Measurements from ENCODE around the gene SLC35D2. TPM values are rescaled to one million over a fixed set of nuclear protein-coding genes. Genes with fewer than 3 reads are reported as not detected.

The SLC35D2 gene
- total RNA-seq, 3 donors from 2014 or later (not counting 1 experiment from before 2014, with no cell fraction given), result 13.4 to 18.9 (median 17.3) TPM

- Mint-ChIP-seq H3K4me1 (peaks cover 20 to 27% of the 10 kb centered on the region in 2 donors), H3K9me3 (no peaks in the 10 kb centered on the region), H3K27ac (peak overlapping the region; percentile 64 to 76), H3K36me3 (no peaks in the 10 kb centered on the region), H3K4me3 (peak overlapping the region; percentile 45), H3K27me3 (ENCODE audit: low read depth in 2 of 2) (no peaks in the 10 kb centered on the region)
- H3K9me3 ChIP-seq (ENCODE audit: control insufficient read depth, insufficient read depth, low read length), result no peaks in the 10 kb centered on the region
- intact Hi-C loops (cut with micrococcal nuclease), result loop anchor here (10.0 kb wide), 1 partner anchor 909 kb away; no protein-coding TSS in a partner anchor
- peaks cover 25% of the 10 kb centered on the region for H3K4me1 ChIP-seq (ENCODE audit: control insufficient read depth, insufficient read depth, low read length)
- no peak for TF ChIP-seq CTCF (IDR thresholded peaks at IDR 0.05)
- peak overlapping the region; percentile 19 for H3K27ac ChIP-seq (ENCODE audit: low read length)
- no peaks in the 10 kb centered on the region for H3K36me3 ChIP-seq (ENCODE audit: control insufficient read depth, insufficient read depth, low read length)
- H3K4me3 ChIP-seq (ENCODE audit: low read length), result no peak overlapping the region
- H3K27me3 ChIP-seq (ENCODE audit: control insufficient read depth, insufficient read depth, low read length), result no peaks in the 10 kb centered on the region
- peak in 1 of 2 donors; percentile 49 for DNase-seq
- 7% methylated on average over 7 of the region's 7 CpGs for WGBS (ENCODE audit: insufficient coverage)
- ATAC-seq, result no peak
Observed at GRCh38 chr9:96413302-96414221, 30.1 kb upstream of the SLC35D2 start.

DNA sequence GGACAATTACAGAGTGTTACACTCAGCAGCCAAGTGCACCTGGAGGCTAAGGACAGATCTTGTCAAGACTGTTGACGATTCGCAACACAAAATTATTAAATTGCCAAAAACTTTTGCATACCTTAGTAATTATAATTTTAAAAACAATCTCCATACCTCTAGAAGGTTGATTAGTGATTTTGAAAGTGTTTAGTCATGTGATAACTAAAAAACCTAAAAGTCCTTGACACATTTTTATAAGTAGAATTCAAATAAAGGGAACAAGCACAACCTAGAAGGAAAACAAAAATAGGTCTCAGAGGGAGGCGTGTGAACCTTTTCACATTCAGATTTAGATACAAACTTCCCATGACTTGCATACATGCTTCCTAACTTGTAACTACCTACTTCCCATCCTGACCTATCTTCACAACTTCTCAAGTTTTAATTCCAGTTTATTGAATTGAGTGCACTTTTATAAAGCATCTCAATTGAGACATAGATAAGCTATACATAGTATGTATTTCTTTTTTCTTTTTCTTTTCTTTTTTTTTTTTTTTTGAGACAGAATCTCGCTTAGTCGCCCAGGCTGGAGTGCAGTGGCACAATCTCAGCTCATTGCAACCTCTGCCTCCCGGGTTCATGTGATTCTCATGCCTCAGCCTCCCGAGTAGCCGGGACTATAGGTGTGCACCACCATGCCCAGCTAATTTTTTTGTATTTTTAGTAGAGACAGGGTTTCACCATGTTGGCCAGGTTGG is 28.8 kb upstream of the SLC35D2 start:
- Mint-ChIP-seq H3K27me3 (ENCODE audit: low read depth in 2 of 2) (no peaks in the 10 kb centered on the region), H3K9me3 (no peaks in the 10 kb centered on the region), H3K4me3 (no peak overlapping the region), H3K27ac (peak overlapping the region in 1 of 2 donors; percentile 76), H3K36me3 (no peaks in the 10 kb centered on the region), H3K4me1 (peaks cover 20 to 27% of the 10 kb centered on the region in 2 donors)
- Histone ChIP-seq H3K27ac (ENCODE audit: low read length) (no peak overlapping the region), H3K4me1 (ENCODE audit: control insufficient read depth, insufficient read depth, low read length) (peaks cover 22% of the 10 kb centered on the region), H3K27me3 (ENCODE audit: control insufficient read depth, insufficient read depth, low read length) (no peaks in the 10 kb centered on the region), H3K4me3 (ENCODE audit: low read length) (no peak overlapping the region), H3K9me3 (ENCODE audit: control insufficient read depth, insufficient read depth, low read length) (no peaks in the 10 kb centered on the region), H3K36me3 (ENCODE audit: control insufficient read depth, insufficient read depth, low read length) (no peaks in the 10 kb centered on the region)
- WGBS (ENCODE audit: insufficient coverage), result 88% methylated on average over 7 of the region's 8 CpGs
- no peak for TF ChIP-seq CTCF (IDR thresholded peaks at IDR 0.05)
- intact Hi-C loops (cut with micrococcal nuclease), result loop anchor here (10.0 kb wide), 1 partner anchor 908 kb away; no protein-coding TSS in a partner anchor
- ATAC-seq, result no peak
- DNase-seq, result no peak

DNA sequence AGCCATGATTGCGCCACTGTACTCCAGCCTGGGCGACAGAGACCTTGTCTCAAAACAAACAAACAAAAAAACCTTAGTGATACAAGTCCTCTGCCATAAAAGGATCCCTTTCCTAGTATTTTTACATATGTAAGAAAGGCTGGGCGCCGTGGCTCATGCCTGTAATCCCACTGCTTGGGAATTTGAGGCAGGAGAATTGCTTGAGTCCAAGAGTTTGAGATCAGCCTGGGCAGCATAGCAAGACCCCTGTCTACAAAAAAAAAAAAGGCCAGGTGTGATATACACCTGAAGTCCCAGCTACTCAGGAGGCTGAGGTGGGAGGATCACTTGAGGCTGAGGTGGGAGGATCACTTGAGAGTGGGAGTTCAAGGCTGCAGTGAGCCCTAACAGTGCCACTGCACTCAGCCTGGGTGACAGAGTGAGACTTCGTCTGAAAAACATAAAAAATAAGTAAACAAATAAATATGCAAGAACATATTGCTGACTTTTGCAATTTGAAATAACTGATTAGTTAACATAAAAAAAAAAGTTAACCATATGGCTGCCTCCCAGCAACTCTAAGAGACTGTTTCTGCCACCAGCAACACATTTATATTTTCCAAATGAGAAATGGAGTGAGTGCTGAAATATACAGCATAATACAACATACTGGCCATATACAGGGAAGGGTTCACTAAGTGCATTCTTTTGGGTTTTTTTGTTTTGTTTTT is 27.8 kb upstream of the SLC35D2 start:
- Histone ChIP-seq H3K27me3 (ENCODE audit: control insufficient read depth, insufficient read depth, low read length) (no peaks in the 10 kb centered on the region), H3K27ac (ENCODE audit: low read length) (no peak overlapping the region), H3K36me3 (ENCODE audit: control insufficient read depth, insufficient read depth, low read length) (no peaks in the 10 kb centered on the region), H3K4me1 (ENCODE audit: control insufficient read depth, insufficient read depth, low read length) (peaks cover 16% of the 10 kb centered on the region), H3K4me3 (ENCODE audit: low read length) (no peak overlapping the region), H3K9me3 (ENCODE audit: control insufficient read depth, insufficient read depth, low read length) (no peaks in the 10 kb centered on the region)
- Mint-ChIP-seq H3K9me3 (no peaks in the 10 kb centered on the region), H3K27me3 (ENCODE audit: low read depth in 2 of 2) (no peaks in the 10 kb centered on the region), H3K36me3 (no peaks in the 10 kb centered on the region), H3K4me3 (no peak overlapping the region), H3K4me1 (peaks cover 12 to 24% of the 10 kb centered on the region in 2 donors), H3K27ac (no peak overlapping the region)
- ATAC-seq (no peak), DNase-seq (no peak)
- TF ChIP-seq CTCF (IDR thresholded peaks at IDR 0.05), result no peak
- 98% methylated on average over 4 of the region's 5 CpGs for WGBS (ENCODE audit: insufficient coverage)
- intact Hi-C loops (cut with micrococcal nuclease), result loop anchor here (10.0 kb wide), 1 partner anchor 906 kb away; no protein-coding TSS in a partner anchor
